Muscle of leg (tissue), 11 donors: ENCODE results near the gene RPS6KA4. TPM values are rescaled to one million over a fixed set of nuclear protein-coding genes. Genes with fewer than 3 reads are reported as not detected.
"Not testable (repeated sequence)": the region's sequence is repeated elsewhere in the genome, so short reads cannot be mapped to it uniquely, and the experiment has no call there.

Experiments
- DNase-seq: peaks from one replicate; pipeline ENCODE4 v3.0.0; 2013
- H3K27ac ChIP-seq: one replicate; pipeline ENCODE4 v1.5.1; 2013; ENCODE audit warnings: mild to moderate bottlenecking, low read length, control low read depth
- H3K27me3 ChIP-seq: one replicate; pipeline ENCODE4 v1.6.1; 2013; ENCODE audit warnings: low read length; ENCODE audit not compliant: control insufficient read depth, insufficient read depth
- H3K36me3 ChIP-seq: one replicate; pipeline ENCODE4 v1.6.1; 2013; ENCODE audit warnings: low read length; ENCODE audit not compliant: control insufficient read depth, insufficient read depth
- H3K4me1 ChIP-seq: one replicate; pipeline ENCODE4 v1.6.1; 2013; ENCODE audit warnings: low read length; ENCODE audit not compliant: control insufficient read depth, insufficient read depth
- H3K4me3 ChIP-seq: one replicate; pipeline ENCODE4 v1.5.1; 2013; ENCODE audit warnings: low read length, control low read depth
- H3K9me3 ChIP-seq: replicated peaks from 2 replicates; pipeline ENCODE4 v1.6.1; 2013; ENCODE audit warnings: low read depth, low read length; ENCODE audit not compliant: control insufficient read depth
- WGBS: methylation state at CpG from one replicate; pipeline ENCODE4 v1.1.5; 2013; ENCODE audit warnings: missing lambda C conversion rate; ENCODE audit not compliant: insufficient coverage; 5-methylcytosine and 5-hydroxymethylcytosine counted together
- polyA plus RNA-seq, 8 donors: library from polyadenylated mRNA; unstranded; fragments of 120-200 nt; gene quantifications; one replicate each; pipeline versions ENCODE4 v1.2.1 to v1.2.3, GENCODE V29; 2013; ENCODE audit warnings: inconsistent platforms in 1 of 8, low replicate concordance in 1 of 8; ENCODE audit not compliant: insufficient read length in 8 of 8, insufficient read depth in 1 of 8
- total RNA-seq: library from RNA; stranded (reverse); fragments of 120-200 nt; gene quantifications from one replicate; pipeline ENCODE4 v1.2.4, GENCODE V29; 2013

The RPS6KA4 gene
- total and polyA plus RNA-seq, 9 donors: 13.3 to 19.8 (median 15.9) TPM

DNA sequence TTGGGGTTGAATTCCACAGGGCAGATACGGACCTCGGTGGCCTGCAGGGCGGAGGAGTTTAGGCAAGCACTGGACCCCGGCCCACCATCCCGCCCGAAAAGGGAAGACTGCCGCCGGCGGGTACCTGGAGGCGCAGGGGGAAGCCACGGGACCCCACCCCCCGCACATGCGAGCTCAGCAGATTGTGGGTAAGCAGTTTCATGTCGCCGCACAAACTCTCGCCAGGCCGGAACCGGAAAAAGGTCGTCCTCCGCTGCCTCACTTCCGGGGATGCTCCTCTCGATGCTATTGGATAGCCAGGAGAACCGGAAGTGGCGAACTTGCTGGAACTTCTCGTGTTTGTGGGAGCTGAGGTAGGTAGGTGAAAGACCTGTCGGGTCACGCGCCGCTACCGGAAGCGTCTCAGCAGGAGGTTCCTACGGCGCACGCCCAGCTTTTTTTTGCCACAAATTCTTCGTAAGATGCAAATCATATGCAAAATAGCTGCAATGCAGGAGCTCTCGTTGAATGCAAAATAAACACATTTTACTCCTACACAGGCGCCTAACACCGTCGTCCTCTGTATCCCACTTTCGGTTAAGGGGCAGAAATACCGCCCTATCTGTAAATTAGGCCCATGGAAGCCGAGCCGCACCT lies 41.5 kb upstream of the RPS6KA4 start, which contains the start of gene TRMT112:
TSS of gene TRMT112 (minus strand) at position 235 of the 636 bp plus-strand sequence. CDS start at position 202, 33 bp downstream.
- Histone ChIP-seq H3K4me1 (peaks cover 36% of the 10 kb centered on the region), H3K4me3 (peak within 1 kb of the TSS; percentile 99), H3K9me3 (no peaks in the 10 kb centered on the region), H3K36me3 (peaks cover 47% of the 10 kb centered on the region), H3K27ac (peak within 1 kb of the TSS; percentile 100), H3K27me3 (no peaks in the 10 kb centered on the region)
- peak; percentile 99 for DNase-seq
- under 1% methylated on average over 43 of the region's 43 CpGs for WGBS

DNA sequence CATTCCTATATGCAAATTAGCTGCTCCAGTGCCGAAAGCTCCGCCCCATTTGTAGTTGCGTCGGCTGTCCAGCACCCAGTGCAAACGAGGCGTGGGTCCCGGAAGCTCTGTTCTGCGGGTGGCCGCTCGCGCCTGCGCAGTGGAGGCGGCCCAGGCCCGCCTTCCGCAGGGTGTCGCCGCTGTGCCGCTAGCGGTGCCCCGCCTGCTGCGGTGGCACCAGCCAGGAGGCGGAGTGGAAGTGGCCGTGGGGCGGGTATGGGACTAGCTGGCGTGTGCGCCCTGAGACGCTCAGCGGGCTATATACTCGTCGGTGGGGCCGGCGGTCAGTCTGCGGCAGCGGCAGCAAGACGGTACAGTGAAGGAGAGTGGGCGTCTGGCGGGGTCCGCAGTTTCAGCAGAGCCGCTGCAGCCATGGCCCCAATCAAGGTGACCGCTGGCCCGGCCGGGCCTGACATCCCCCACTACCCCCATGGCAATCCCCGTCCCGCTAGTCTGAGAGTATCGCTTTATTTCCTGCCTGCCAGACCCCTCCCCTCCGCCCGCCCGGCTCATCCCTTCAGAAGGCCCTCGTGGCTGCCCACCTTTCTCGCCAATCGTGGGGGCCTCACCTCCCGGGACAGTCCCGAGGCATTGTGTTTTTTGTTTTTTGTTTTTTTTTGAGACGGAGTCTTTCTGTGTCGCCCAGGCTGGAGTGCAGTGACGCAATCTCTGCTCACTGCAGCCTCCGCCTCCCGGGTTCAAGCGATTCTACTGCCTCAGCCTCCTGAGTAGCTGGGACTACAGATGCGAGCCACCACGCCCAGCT lies 40.8 kb upstream of the RPS6KA4 start, which contains the start of gene PRDX5:
TSS of gene PRDX5 (plus strand) at position 161 of the 805 bp plus-strand sequence. CDS start at position 256, 95 bp downstream.
- no peaks in the 10 kb centered on the region for H3K9me3 ChIP-seq
- no peaks in the 10 kb centered on the region for H3K27me3 ChIP-seq
- H3K4me1 ChIP-seq: peaks cover 34% of the 10 kb centered on the region
- WGBS: under 1% methylated on average over 47 of the region's 61 CpGs
- DNase-seq: peak; percentile 99
- H3K27ac ChIP-seq: peak within 1 kb of the TSS; percentile 100
- peaks cover 45% of the 10 kb centered on the region for H3K36me3 ChIP-seq
- H3K4me3 ChIP-seq: peak within 1 kb of the TSS; percentile 99

DNA sequence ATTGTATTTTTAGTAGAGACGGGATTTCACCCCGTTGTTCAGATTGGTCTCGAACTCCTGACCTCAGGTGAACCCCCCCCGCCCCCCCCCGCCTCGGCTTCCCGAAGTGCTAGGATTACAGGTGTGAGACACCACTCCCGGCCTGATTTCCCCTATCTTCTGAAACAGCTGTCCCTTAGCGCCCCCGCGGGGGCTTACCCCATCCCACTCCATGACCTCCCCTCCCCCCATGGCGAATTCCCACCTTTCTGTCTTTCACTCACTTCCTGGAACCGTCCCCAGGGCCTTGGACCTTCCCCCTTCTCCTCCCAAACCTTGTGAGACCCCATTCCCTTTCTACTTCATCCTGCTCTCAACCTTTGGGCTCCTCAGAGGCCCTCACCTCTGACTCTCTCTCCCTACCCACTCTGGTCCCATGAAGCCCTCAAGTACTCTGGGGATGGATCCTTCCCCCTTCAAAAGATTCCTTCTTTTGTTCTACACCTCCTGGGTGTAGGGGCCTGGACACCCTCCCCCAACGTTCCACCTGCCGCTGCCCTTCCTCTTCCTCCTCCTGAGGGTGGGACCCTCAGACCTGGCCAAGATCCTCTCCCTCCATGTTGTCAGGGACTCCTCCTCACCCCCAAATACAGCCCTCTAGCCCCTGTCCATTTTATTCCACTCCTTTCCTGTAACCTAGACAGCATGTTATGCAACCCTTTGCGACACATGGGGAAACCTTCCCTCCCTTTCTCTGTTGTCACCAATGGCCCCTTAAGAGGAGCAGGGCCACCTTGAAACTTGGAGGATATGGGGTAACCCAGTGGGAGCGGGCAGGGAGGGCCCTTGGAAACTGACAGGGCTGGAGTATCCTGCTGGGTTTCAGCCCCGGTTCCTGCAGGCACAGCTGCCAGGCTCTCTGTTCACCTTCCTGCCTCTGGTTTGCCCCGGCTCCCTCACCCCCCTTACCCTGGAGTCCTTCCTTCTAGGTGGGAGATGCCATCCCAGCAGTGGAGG lies 39.9 kb upstream of the RPS6KA4 start:
- DNase-seq: peak; percentile 49
- peak overlapping the region; percentile 91 for H3K27ac ChIP-seq
- no peaks in the 10 kb centered on the region for H3K9me3 ChIP-seq
- H3K27me3 ChIP-seq: no peaks in the 10 kb centered on the region
- H3K4me1 ChIP-seq: peaks cover 25% of the 10 kb centered on the region
- peak overlapping the region; percentile 99 for H3K4me3 ChIP-seq
- H3K36me3 ChIP-seq: peaks cover 50% of the 10 kb centered on the region
- 15% methylated on average over 8 of the region's 19 CpGs for WGBS

DNA sequence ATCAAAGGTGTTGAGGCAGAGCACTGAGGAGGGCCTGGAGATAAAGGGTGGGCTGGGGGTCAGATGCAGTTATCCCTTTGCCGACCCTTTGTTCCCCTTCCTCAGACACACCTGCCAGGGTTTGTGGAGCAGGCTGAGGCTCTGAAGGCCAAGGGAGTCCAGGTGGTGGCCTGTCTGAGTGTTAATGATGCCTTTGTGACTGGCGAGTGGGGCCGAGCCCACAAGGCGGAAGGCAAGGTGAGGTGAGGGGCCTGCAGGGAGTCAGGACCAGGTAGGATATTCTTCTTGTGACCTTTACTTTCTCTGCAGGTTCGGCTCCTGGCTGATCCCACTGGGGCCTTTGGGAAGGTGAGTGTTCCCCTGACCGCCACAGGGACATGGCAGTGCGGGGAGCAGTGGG lies 38.4 kb upstream of the RPS6KA4 start:
- Histone ChIP-seq H3K4me3 (no peak overlapping the region), H3K9me3 (no peaks in the 10 kb centered on the region), H3K27ac (no peak overlapping the region), H3K36me3 (peaks cover 35% of the 10 kb centered on the region), H3K4me1 (peaks cover 22% of the 10 kb centered on the region), H3K27me3 (no peaks in the 10 kb centered on the region)
- 98% methylated on average over 5 of the region's 7 CpGs for WGBS
- no peak for DNase-seq

DNA sequence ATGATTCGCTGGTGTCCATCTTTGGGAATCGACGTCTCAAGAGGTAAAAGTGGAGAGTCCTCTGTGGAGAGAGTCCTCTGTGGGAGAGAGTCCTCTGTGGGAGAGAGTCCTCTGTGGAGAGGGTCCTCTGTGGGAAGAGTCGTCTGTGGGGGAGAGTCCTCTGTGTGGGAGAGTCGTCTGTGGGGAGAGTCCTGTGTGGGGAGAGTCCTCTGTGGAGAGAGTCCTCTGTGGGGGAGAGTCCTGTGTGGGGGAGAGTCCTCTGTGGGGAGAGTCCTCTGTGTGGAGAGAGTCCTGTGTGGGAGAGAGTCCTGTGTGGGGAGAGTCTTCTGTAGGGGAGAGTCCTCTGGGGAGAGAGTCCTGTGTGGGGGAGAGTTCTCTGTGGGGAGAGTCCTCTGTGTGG lies 37.9 kb upstream of the RPS6KA4 start:
- no peak for DNase-seq
- Histone ChIP-seq H3K27me3 (no peaks in the 10 kb centered on the region), H3K4me1 (peaks cover 21% of the 10 kb centered on the region), H3K9me3 (no peaks in the 10 kb centered on the region), H3K36me3 (peaks cover 30% of the 10 kb centered on the region), H3K4me3 (no peak overlapping the region), H3K27ac (no peak overlapping the region)
- WGBS: 83% methylated on average over 5 of the region's 5 CpGs

DNA sequence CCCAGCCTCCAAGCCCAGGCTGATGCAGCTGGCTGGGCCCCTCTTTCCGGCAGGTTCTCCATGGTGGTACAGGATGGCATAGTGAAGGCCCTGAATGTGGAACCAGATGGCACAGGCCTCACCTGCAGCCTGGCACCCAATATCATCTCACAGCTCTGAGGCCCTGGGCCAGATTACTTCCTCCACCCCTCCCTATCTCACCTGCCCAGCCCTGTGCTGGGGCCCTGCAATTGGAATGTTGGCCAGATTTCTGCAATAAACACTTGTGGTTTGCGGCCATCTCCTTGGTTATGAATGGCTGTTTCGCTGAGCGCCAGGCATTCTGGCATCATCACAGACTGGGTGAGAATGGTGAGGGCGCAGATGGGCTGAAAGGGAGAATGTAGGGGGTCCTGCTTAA lies 37.4 kb upstream of the RPS6KA4 start:
- Histone ChIP-seq H3K4me3 (no peak overlapping the region), H3K27me3 (no peaks in the 10 kb centered on the region), H3K4me1 (peaks cover 17% of the 10 kb centered on the region), H3K27ac (no peak overlapping the region), H3K36me3 (peaks cover 29% of the 10 kb centered on the region), H3K9me3 (no peaks in the 10 kb centered on the region)
- no peak for DNase-seq
- 92% methylated on average over 4 of the region's 5 CpGs for WGBS

DNA sequence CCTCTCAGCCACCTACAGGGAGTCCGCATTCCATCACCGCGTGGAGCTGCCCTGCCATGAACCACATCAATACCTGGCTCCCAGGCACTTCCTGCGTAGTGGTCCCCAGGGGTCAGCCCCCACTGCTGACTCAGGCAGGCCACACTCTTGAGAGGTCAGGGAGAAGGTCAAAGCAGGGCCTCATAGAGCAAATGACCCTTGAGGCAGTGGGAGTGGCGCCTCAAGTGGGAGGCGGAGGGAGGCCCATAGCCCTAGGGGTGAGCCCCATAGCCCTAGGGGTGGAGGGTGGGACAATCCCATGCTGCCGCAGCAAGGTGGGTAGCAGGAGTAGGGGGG lies 36.1 kb upstream of the RPS6KA4 start:
- Histone ChIP-seq H3K4me1 (peaks cover 10% of the 10 kb centered on the region), H3K4me3 (no peak overlapping the region), H3K36me3 (peaks cover 29% of the 10 kb centered on the region), H3K27me3 (no peaks in the 10 kb centered on the region), H3K27ac (no peak overlapping the region), H3K9me3 (peaks cover 3% of the 10 kb centered on the region)
- DNase-seq: no peak
- WGBS: 79% methylated on average over 2 of the region's 7 CpGs

DNA sequence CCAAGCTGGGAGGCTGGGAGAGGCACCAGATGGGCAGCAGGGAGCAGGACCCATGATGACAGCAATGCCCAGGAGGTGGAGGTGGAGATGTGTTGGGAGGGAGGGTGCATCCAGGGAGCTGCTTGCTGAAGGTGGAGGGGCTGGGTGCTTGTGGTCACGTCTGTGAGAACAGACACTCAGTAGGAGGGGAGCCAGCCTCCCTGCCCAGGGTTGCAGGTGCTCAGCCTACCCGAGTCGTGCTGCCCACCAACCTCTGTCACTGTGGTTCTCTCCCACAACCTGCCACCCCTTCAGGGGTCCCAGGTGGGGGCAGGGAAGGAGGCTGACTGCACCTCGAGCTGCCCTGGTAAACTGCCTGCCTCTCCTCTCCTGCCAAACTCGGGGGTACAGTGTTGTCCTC lies 35.6 kb upstream of the RPS6KA4 start:
- Histone ChIP-seq H3K4me1 (peaks cover 10% of the 10 kb centered on the region), H3K9me3 (peaks cover 3% of the 10 kb centered on the region), H3K27me3 (no peaks in the 10 kb centered on the region), H3K4me3 (no peak overlapping the region), H3K36me3 (peaks cover 29% of the 10 kb centered on the region), H3K27ac (no peak overlapping the region)
- DNase-seq: no peak
- WGBS: 67% methylated on average over 2 of the region's 5 CpGs

DNA sequence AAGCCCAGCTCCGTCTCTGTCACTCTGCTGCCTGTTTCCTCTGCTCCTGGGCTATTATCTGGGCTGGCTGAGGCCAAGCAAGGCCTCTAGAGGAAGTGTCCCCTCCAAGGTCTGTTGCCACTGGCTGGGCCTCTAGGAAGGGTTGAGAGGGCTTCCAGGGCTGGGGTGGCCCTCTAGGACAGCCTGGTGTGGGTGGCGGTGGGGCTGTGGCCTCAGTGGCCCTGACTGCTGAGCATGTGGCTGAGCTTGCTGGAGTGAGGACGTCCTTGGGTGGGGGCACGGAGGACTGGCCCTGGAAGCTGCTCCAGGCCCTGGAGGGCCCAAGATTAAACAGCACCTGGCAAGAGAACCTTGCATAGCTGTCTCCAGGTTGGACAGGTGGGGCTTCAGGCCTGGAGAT lies 35.0 kb upstream of the RPS6KA4 start:
- WGBS: 74% methylated on average over 3 of the region's 4 CpGs
- H3K4me1 ChIP-seq, H3K9me3 ChIP-seq, H3K4me3 ChIP-seq, H3K27me3 ChIP-seq, DNase-seq, H3K27ac ChIP-seq: not testable (repeated sequence)
- peaks cover 29% of the 10 kb centered on the region for H3K36me3 ChIP-seq
